Endothelial cell of umbilical vein (primary cell): ENCODE data around the gene GPR158. TPM values are rescaled to one million over a fixed set of nuclear protein-coding genes. Genes with fewer than 3 reads are reported as not detected.

ENCODE experiments used
- BruUV-seq: library from RNA; stranded (reverse); fragments of 400-500 nt; replicated peaks from 2 replicates; lab custom pipeline; 2021; lab: Mats Ljungman, UMichigan
- CTCF ChIA-PET: fragments of 300-600, 350-600 bp; sonication (Branson Sonifier 250); formaldehyde crosslinking; loops from one replicate; lab custom pipeline; 2021; ENCODE audit warnings: antibody characterized with exemption, inconsistent platforms; lab: Charles Lee
- POLR2A ChIA-PET: fragments of 300-600, 350-600 bp; sonication (Branson Sonifier 250); formaldehyde crosslinking; loops from one replicate; lab custom pipeline; 2021; ENCODE audit warnings: antibody characterized with exemption, inconsistent platforms; lab: Charles Lee
- DNase-seq: peaks from one replicate; pipeline ENCODE4 v3.0.0-alpha.2; 2011; ENCODE audit warnings: low read depth, low spot score
- FAIRE-seq: peaks from 2 replicates; lab custom pipeline; 2011; peaks lifted over from hg19 to GRCh38; lab: Jason Lieb, UNC
- H2AFZ ChIP-seq: 2 replicates; pipeline ENCODE4 v1.6.0; 2012; ENCODE audit warnings: low read depth, low read length, control low read depth, inconsistent platforms
- H3K27ac ChIP-seq: 2 replicates; pipeline ENCODE4 v1.5.1; 2011; ENCODE audit warnings: low read depth, mild to moderate bottlenecking, control low read depth, low read length, moderate library complexity; ENCODE audit not compliant: insufficient read depth
- H3K27me3 ChIP-seq, 2 experiments: 2 replicates each; pipeline versions ENCODE4 v1.6.0 to v1.6.1; 2011; ENCODE audit warnings: low read length in 2 of 2, mixed read lengths in 1 of 2; ENCODE audit not compliant: control insufficient read depth in 2 of 2, insufficient read depth in 2 of 2
- H3K36me3 ChIP-seq, 2 experiments: 2 replicates in 1 of 2; 3 replicates in 1 of 2; pipeline ENCODE4 v1.5.1; 2011; ENCODE audit warnings: low read length in 2 of 2, mild to moderate bottlenecking in 1 of 2, moderate library complexity in 1 of 2; ENCODE audit not compliant: control insufficient read depth in 2 of 2, insufficient read depth in 2 of 2; ENCODE audit errors: extremely low read depth in 1 of 2
- H3K4me1 ChIP-seq: 3 replicates; pipeline ENCODE4 v1.5.1; 2011; ENCODE audit warnings: mild to moderate bottlenecking, low read length; ENCODE audit not compliant: control insufficient read depth, insufficient read depth; ENCODE audit errors: extremely low read depth
- H3K4me2 ChIP-seq: 2 replicates; pipeline ENCODE4 v1.6.1; 2011; ENCODE audit warnings: low read length, control low read depth, mixed read lengths; ENCODE audit not compliant: insufficient read depth
- H3K4me3 ChIP-seq, 3 experiments: fragments of 200-600 bp in 1 of 3; sonication (generic), shearing (Covaris generic) in 1 of 3; replicated peaks in 1 of 3; 2 replicates each; pipeline ENCODE4 v1.5.1; 2011 to 2016; ENCODE audit warnings: control low read depth in 3 of 3, low read length in 3 of 3, mild to moderate bottlenecking in 2 of 3, inconsistent platforms in 1 of 3, low read depth in 1 of 3, moderate library complexity in 1 of 3; ENCODE audit not compliant: insufficient read depth in 1 of 3
- H3K79me2 ChIP-seq: 2 replicates; pipeline ENCODE4 v1.6.0; 2012; ENCODE audit warnings: low read length, inconsistent platforms; ENCODE audit not compliant: control insufficient read depth, insufficient read depth
- H3K9ac ChIP-seq: replicated peaks from 2 replicates; pipeline ENCODE3; 2011; ENCODE audit warnings: low read length, control low read depth; ENCODE audit not compliant: insufficient read depth; ENCODE audit errors: extremely low read depth
- H3K9me1 ChIP-seq: replicated peaks from 3 replicates; pipeline ENCODE4 v1.6.0; 2011; ENCODE audit warnings: mild to moderate bottlenecking, low read length; ENCODE audit not compliant: control insufficient read depth, insufficient read depth; ENCODE audit errors: extremely low read depth
- H3K9me3 ChIP-seq: replicated peaks from 2 replicates; pipeline ENCODE4 v1.5.1; 2012; ENCODE audit warnings: low read length, inconsistent platforms; ENCODE audit not compliant: control insufficient read depth, insufficient read depth
- H4K20me1 ChIP-seq: replicated peaks from 2 replicates; pipeline ENCODE3; 2011; ENCODE audit warnings: mild to moderate bottlenecking, low read length; ENCODE audit not compliant: control insufficient read depth, insufficient read depth; ENCODE audit errors: extremely low read depth
- EZH2 ChIP-seq: IDR thresholded peaks from 2 replicates; pipeline ENCODE4 v1.6.1; 2012; ENCODE audit warnings: borderline replicate concordance, low read depth, mild to moderate bottlenecking, moderate library complexity, low read length, inconsistent platforms; ENCODE audit not compliant: severe bottlenecking
- FOS ChIP-seq: IDR thresholded peaks from 2 replicates; pipeline ENCODE4 v1.6.1; 2011; ENCODE audit warnings: mild to moderate bottlenecking, low read length, moderate library complexity, borderline replicate concordance; ENCODE audit not compliant: insufficient read depth
- GATA2 ChIP-seq: IDR thresholded peaks from 2 replicates; pipeline ENCODE4 v1.7.0; 2011; ENCODE audit warnings: low read depth, mild to moderate bottlenecking, moderate library complexity, mixed read lengths, low read length; ENCODE audit not compliant: insufficient read length, insufficient read depth
- JUN ChIP-seq: IDR thresholded peaks from 2 replicates; pipeline ENCODE4 v1.6.1; 2011; ENCODE audit warnings: borderline replicate concordance, low read depth; ENCODE audit not compliant: insufficient read length, insufficient read depth
- MYC ChIP-seq: IDR thresholded peaks from one replicate; pipeline ENCODE4 v1.6.1; 2011; ENCODE audit warnings: mild to moderate bottlenecking, low read depth, low read length
- POLR2A ChIP-seq: IDR thresholded peaks from 2 replicates; pipeline ENCODE4 v1.6.1; 2012; ENCODE audit warnings: low read depth, mild to moderate bottlenecking, control low read depth, low read length
- POLR2AphosphoS5 ChIP-seq: IDR thresholded peaks from 2 replicates; pipeline ENCODE4 v1.6.1; 2012; ENCODE audit warnings: low read depth, mild to moderate bottlenecking, control low read depth, low read length, moderate library complexity; ENCODE audit not compliant: insufficient read depth
- dilution Hi-C: fragments of 300-500 bp; cut with MboI; formaldehyde crosslinking; loops from one replicate; pipeline ENCODE4 v1.15.0; 2019; ENCODE audit warnings: low sequenced_read_pairs; ENCODE audit not compliant: extremely low pct_ligation_motif_present
- intact Hi-C: fragments of 100-400 bp; cut with micrococcal nuclease; formaldehyde crosslinking; loops from one replicate; pipeline ENCODE4 v1.10.0; 2022
- polyA plus RNA-seq, 4 experiments: library from polyadenylated mRNA; depleted of rRNA in 3 of 4; stranded (reverse) in 3 of 4; unstranded in 1 of 4; fragments of >200 nt; gene quantifications; 2 replicates each; pipeline versions ENCODE4 v1.2.1 to v1.2.3, GENCODE V29; 2011 to 2012; ENCODE audit warnings: missing spikeins in 1 of 4
- total RNA-seq: library from RNA; stranded (reverse); gene quantifications from 2 replicates; pipeline ENCODE4 v1.2.3, GENCODE V29; 2021
- TF ChIP-seq, protein P1 (sequence below): IDR thresholded peaks from 2 replicates; pipeline ENCODE4 v1.6.1; 2011; ENCODE audit not compliant: insufficient read depth, insufficient read length
- TF ChIP-seq, protein P2 (sequence below), 2 donors: IDR thresholded peaks; 1 replicate in 1 of 2; 2 replicates in 1 of 2; pipeline ENCODE4 v1.5.1; 2011; ENCODE audit warnings: low read length in 2 of 2, mild to moderate bottlenecking in 2 of 2, moderate library complexity in 2 of 2, control low read depth in 1 of 2, inconsistent platforms in 1 of 2, low read depth in 1 of 2; ENCODE audit not compliant: insufficient read depth in 1 of 2; ENCODE audit errors: extremely low read depth in 1 of 2

GPR158 gene
- total and polyA plus RNA-seq, 2 donors (not counting 3 experiments of a cell fraction or from before 2014, with no cell fraction given): not detected

DNA sequence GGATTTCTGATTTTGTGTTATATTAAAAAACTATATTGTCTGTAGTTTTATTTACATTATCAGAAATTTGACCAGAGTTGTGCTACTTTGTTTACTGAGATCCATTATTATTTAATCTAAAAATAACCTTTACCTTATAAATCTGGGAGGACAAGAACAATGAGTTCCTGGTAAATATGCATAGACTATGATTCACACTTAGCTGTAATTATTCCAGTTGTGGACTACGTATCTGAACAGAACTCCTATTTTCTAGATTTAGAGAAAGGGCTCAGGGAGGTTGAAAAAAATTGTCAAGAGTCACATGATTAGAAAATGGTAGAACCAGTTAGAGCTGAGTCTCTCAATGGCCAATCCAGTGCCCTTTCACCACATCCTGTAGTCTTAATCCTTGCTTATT lies 4.2 kb upstream of the GPR158 start:
- intact Hi-C loops (no loop called here), dilution Hi-C loops (no loop called here)
- H3K4me3 ChIP-seq: no peak overlapping the region
- H3K9ac ChIP-seq: no peak overlapping the region
- H3K9me1 ChIP-seq: no peaks in the 10 kb centered on the region
- H3K36me3 ChIP-seq: no peaks in the 10 kb centered on the region
- POLR2A ChIA-PET: no interaction called here
- H3K79me2 ChIP-seq: no peaks in the 10 kb centered on the region
- no TSS peak for BruUV-seq
- no peak for DNase-seq
- no peaks in the 10 kb centered on the region for H4K20me1 ChIP-seq
- peaks cover 4% of the 10 kb centered on the region for H3K4me1 ChIP-seq
- CTCF ChIA-PET: no interaction called here
- FAIRE-seq: no peak
- TF ChIP-seq POLR2A (no peak), MYC (no peak), POLR2AphosphoS5 (no peak), JUN (no peak), GATA2 (no peak), EZH2 (no peak), FOS (no peak)
- TF ChIP-seq, protein P1, sequence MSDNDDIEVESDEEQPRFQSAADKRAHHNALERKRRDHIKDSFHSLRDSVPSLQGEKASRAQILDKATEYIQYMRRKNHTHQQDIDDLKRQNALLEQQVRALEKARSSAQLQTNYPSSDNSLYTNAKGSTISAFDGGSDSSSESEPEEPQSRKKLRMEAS: no peak
- TF ChIP-seq, protein P2, sequence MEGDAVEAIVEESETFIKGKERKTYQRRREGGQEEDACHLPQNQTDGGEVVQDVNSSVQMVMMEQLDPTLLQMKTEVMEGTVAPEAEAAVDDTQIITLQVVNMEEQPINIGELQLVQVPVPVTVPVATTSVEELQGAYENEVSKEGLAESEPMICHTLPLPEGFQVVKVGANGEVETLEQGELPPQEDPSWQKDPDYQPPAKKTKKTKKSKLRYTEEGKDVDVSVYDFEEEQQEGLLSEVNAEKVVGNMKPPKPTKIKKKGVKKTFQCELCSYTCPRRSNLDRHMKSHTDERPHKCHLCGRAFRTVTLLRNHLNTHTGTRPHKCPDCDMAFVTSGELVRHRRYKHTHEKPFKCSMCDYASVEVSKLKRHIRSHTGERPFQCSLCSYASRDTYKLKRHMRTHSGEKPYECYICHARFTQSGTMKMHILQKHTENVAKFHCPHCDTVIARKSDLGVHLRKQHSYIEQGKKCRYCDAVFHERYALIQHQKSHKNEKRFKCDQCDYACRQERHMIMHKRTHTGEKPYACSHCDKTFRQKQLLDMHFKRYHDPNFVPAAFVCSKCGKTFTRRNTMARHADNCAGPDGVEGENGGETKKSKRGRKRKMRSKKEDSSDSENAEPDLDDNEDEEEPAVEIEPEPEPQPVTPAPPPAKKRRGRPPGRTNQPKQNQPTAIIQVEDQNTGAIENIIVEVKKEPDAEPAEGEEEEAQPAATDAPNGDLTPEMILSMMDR (IDR thresholded peaks at IDR 0.05; ENCODE audit: extremely low read depth in 1 of 2, insufficient read depth in 1 of 2, low read depth in 1 of 2, low read length in 2 of 2): no peak
- H3K9me3 ChIP-seq: no peaks in the 10 kb centered on the region
- H2AFZ ChIP-seq: no peak overlapping the region
- H3K27ac ChIP-seq: no peak overlapping the region
- peaks cover 5 to 10% of the 10 kb centered on the region in 2 experiments for H3K27me3 ChIP-seq
- H3K4me2 ChIP-seq: no peak overlapping the region
